HepG2 (cell line): ENCODE measurements around the gene ZNF513. TPM values are rescaled to one million over a fixed set of nuclear protein-coding genes. Genes with fewer than 3 reads are reported as not detected.

Experiments used
- ATAD3A ChIP-seq: sonication (generic); formaldehyde crosslinking; IDR thresholded peaks from 2 replicates; pipeline ENCODE4 v1.4.0; 2020; ENCODE audit warnings: missing genetic modification reagents
- CAMTA2 ChIP-seq: sonication (generic); formaldehyde crosslinking; IDR thresholded peaks from 2 replicates; pipeline ENCODE4 v1.4.0; 2020; ENCODE audit warnings: mild to moderate bottlenecking, missing genetic modification reagents, borderline replicate concordance
- CEBPB ChIP-seq: IDR thresholded peaks from 2 replicates; pipeline ENCODE4 v1.6.1; 2011; ENCODE audit warnings: low read depth, low read length, improper control_type of control experiment, borderline replicate concordance
- FOXM1 ChIP-seq: sonication (generic); formaldehyde crosslinking; IDR thresholded peaks from 2 replicates; pipeline ENCODE4 v1.5.0; 2020; ENCODE audit warnings: missing genetic modification reagents
- KAT8 ChIP-seq: IDR thresholded peaks from 2 replicates; pipeline ENCODE4 v1.6.1; 2016; ENCODE audit warnings: missing genetic modification reagents, missing compliant biosample characterization
- MXD4 ChIP-seq: IDR thresholded peaks from 2 replicates; pipeline ENCODE4 v1.6.1; 2016; ENCODE audit warnings: mild to moderate bottlenecking, missing biosample characterization, missing genetic modification reagents
- NR2C2 ChIP-seq: sonication (generic); formaldehyde crosslinking; IDR thresholded peaks from 2 replicates; pipeline ENCODE4 v1.4.0; 2020; ENCODE audit warnings: missing genetic modification reagents, mild to moderate bottlenecking, moderate library complexity, borderline replicate concordance
- POGZ ChIP-seq: sonication (generic); formaldehyde crosslinking; IDR thresholded peaks from 2 replicates; pipeline ENCODE4 v1.4.0; 2020; ENCODE audit warnings: mild to moderate bottlenecking, missing genetic modification reagents
- TBX3 ChIP-seq: fragments of 450-650 bp; IDR thresholded peaks from 2 replicates; pipeline ENCODE4 v1.6.1; 2017; ENCODE audit warnings: antibody characterized with exemption, mild to moderate bottlenecking, inconsistent platforms, borderline replicate concordance
- ZBTB38 ChIP-seq: sonication (generic); formaldehyde crosslinking; IDR thresholded peaks from 2 replicates; pipeline ENCODE4 v1.5.1; 2020; ENCODE audit warnings: mild to moderate bottlenecking, missing genetic modification reagents
- ZKSCAN5 ChIP-seq: sonication (generic); formaldehyde crosslinking; IDR thresholded peaks from 2 replicates; pipeline ENCODE4 v1.5.1; 2020; ENCODE audit warnings: mild to moderate bottlenecking, missing genetic modification reagents
- ZNF33B ChIP-seq: sonication (generic); formaldehyde crosslinking; IDR thresholded peaks from 2 replicates; pipeline ENCODE4 v1.5.1; 2020; ENCODE audit warnings: mild to moderate bottlenecking, missing genetic modification reagents
- ZNF460 ChIP-seq: sonication (generic); formaldehyde crosslinking; IDR thresholded peaks from 2 replicates; pipeline ENCODE4 v1.5.1; 2020; ENCODE audit warnings: missing genetic modification reagents, mild to moderate bottlenecking, borderline replicate concordance
- ZNF724P ChIP-seq: sonication (generic); formaldehyde crosslinking; IDR thresholded peaks from 2 replicates; pipeline ENCODE4 v1.8.0; 2022; ENCODE audit warnings: missing genetic modification reagents, borderline replicate concordance
- ZNF768 ChIP-seq: sonication (generic); formaldehyde crosslinking; IDR thresholded peaks from 2 replicates; pipeline ENCODE4 v1.4.0; 2020; ENCODE audit warnings: missing genetic modification reagents
- ZSCAN29 ChIP-seq: sonication (generic); formaldehyde crosslinking; conservative IDR thresholded peaks from 2 replicates; pipeline ENCODE4 v1.4.0; 2020; ENCODE audit warnings: mild to moderate bottlenecking, missing genetic modification reagents
- ZSCAN31 ChIP-seq: sonication (generic); formaldehyde crosslinking; IDR thresholded peaks from 2 replicates; pipeline ENCODE4 v1.5.0; 2020; ENCODE audit warnings: low read depth, mild to moderate bottlenecking, missing genetic modification reagents
- ZZZ3 ChIP-seq: sonication (generic); formaldehyde crosslinking; IDR thresholded peaks from 2 replicates; pipeline ENCODE4 v1.4.0; 2020; ENCODE audit warnings: missing genetic modification reagents, mild to moderate bottlenecking, borderline replicate concordance
- polyA plus RNA-seq, 8 experiments: library from polyadenylated mRNA; depleted of rRNA in 3 of 8; stranded (reverse) in 7 of 8; unstranded in 1 of 8; fragments of >200 nt; fragmentation: Illumina TruSeq in 4 of 8; extraction: Trizol in 4 of 8; gene quantifications; 2 replicates each; pipeline versions ENCODE4 v1.2.1 to v1.2.3, GENCODE V29; 2011 to 2016; ENCODE audit warnings: low read depth in 4 of 8, missing spikeins in 1 of 8, mixed read lengths in 1 of 8; ENCODE audit not compliant: insufficient read depth in 1 of 8
- total RNA-seq, 5 experiments: library from RNA; depleted of rRNA; stranded (reverse); fragments of >200 nt; fragmentation: Illumina TruSeq; extraction: Trizol; gene quantifications; 2 replicates each; pipeline ENCODE4 v1.2.3, GENCODE V29; 2016; ENCODE audit warnings: low read depth in 1 of 5
- TF ChIP-seq, protein P1 (sequence below): sonication (generic); formaldehyde crosslinking; IDR thresholded peaks from 2 replicates; pipeline ENCODE4 v1.5.1; 2020; ENCODE audit warnings: missing genetic modification reagents, mild to moderate bottlenecking, borderline replicate concordance
- TF ChIP-seq, protein P2 (sequence below): sonication (generic); formaldehyde crosslinking; IDR thresholded peaks from 2 replicates; pipeline ENCODE4 v1.5.0; 2020; ENCODE audit warnings: mild to moderate bottlenecking, missing genetic modification reagents, borderline replicate concordance
- TF ChIP-seq, protein P3 (sequence below): sonication (generic); formaldehyde crosslinking; IDR thresholded peaks from 2 replicates; pipeline ENCODE4 v1.5.0; 2020; ENCODE audit warnings: mild to moderate bottlenecking, missing genetic modification reagents
- TF ChIP-seq, protein P4 (sequence below): sonication (generic); formaldehyde crosslinking; IDR thresholded peaks from 2 replicates; pipeline ENCODE4 v1.8.0; 2022; ENCODE audit warnings: missing genetic modification reagents, mild to moderate bottlenecking, inconsistent platforms, borderline replicate concordance

ZNF513 gene
- total and polyA plus RNA-seq, 2 of the 13 experiments (the other 11 are each of a cell fraction or from before 2014, with no cell fraction given), result 4.9 to 6.3 TPM

DNA sequence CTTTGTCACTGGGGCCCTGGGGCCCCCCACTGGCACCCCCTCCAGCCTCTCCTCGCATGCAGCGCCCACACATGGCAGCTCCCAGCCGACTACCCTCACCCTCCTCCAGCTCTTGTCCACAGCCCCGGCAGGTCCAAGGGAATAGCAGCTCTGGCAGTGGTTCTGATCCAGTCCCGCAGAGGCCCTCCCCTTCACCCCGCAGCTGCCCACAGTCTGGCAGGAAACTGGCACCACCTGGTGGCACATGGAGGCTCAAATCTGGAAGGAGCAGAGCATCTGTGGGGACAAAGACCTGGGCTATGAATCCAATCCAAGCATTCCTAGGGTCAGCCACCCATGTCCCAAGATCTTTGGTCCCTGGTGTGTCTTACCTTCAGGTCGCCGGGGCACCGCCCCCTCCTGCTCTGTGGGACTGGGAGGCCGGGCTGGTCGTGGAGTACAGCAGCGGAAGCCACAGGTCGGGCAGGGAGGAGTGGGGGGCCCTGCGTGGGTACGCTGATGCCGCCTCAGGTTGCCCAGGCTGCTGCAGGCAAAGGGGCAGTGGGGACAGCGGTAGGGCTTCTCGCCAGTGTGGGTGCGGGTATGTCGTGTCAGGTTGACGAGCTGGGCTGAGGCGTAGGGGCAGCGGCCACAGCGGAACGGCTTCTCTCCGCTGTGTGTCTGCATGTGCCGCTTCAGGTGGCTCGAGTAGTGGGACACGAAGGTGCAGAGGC is 2.3 kb downstream of the ZNF513 start (continued):
- TF ChIP-seq, protein P1, sequence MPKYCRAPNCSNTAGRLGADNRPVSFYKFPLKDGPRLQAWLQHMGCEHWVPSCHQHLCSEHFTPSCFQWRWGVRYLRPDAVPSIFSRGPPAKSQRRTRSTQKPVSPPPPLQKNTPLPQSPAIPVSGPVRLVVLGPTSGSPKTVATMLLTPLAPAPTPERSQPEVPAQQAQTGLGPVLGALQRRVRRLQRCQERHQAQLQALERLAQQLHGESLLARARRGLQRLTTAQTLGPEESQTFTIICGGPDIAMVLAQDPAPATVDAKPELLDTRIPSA, result no peak
- TF ChIP-seq, protein P2, sequence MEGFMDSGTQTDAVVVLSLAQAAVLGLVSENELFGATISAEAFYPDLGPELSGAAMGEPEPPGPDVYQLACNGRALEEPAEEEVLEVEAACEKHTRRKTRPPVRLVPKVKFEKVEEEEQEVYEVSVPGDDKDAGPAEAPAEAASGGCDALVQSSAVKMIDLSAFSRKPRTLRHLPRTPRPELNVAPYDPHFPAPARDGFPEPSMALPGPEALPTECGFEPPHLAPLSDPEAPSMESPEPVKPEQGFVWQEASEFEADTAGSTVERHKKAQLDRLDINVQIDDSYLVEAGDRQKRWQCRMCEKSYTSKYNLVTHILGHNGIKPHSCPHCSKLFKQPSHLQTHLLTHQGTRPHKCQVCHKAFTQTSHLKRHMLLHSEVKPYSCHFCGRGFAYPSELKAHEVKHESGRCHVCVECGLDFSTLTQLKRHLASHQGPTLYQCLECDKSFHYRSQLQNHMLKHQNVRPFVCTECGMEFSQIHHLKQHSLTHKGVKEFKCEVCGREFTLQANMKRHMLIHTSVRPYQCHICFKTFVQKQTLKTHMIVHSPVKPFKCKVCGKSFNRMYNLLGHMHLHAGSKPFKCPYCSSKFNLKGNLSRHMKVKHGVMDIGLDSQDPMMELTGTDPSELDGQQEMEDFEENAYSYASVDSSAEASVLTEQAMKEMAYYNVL (CRISPR knock-in tag), result 0 out of 2 replicates have a peak, but pooled peaks have one; percentile 26
- TF ChIP-seq ZNF724P (CRISPR knock-in tag) (no peak), NR2C2 (CRISPR knock-in tag) (0 out of 2 replicates have a peak, but pooled peaks have one; percentile 26), ZKSCAN5 (CRISPR knock-in tag) (no peak), KAT8 (no peak), POGZ (CRISPR knock-in tag) (no peak; the same call in 1 of the 2 replicates), ATAD3A (CRISPR knock-in tag) (no peak), ZNF768 (CRISPR knock-in tag) (0 out of 2 replicates have a peak, but pooled peaks have one; percentile 19), ZZZ3 (CRISPR knock-in tag) (no peak), ZSCAN29 (0 out of 2 replicates have a peak, but pooled peaks have one; percentile 31), ZNF33B (no peak), ZNF460 (no peak), CEBPB (no peak), ZSCAN31 (CRISPR knock-in tag) (no peak), ZBTB38 (CRISPR knock-in tag) (peak; percentile 94), TBX3 (no peak), MXD4 (CRISPR knock-in tag) (no peak), FOXM1 (CRISPR knock-in tag) (no peak), CAMTA2 (CRISPR knock-in tag) (no peak)
- TF ChIP-seq, protein P3, sequence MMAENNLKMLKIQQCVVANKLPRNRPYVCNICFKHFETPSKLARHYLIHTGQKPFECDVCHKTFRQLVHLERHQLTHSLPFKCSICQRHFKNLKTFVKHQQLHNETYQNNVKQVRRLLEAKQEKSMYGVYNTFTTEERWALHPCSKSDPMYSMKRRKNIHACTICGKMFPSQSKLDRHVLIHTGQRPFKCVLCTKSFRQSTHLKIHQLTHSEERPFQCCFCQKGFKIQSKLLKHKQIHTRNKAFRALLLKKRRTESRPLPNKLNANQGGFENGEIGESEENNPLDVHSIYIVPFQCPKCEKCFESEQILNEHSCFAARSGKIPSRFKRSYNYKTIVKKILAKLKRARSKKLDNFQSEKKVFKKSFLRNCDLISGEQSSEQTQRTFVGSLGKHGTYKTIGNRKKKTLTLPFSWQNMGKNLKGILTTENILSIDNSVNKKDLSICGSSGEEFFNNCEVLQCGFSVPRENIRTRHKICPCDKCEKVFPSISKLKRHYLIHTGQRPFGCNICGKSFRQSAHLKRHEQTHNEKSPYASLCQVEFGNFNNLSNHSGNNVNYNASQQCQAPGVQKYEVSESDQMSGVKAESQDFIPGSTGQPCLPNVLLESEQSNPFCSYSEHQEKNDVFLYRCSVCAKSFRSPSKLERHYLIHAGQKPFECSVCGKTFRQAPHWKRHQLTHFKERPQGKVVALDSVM (CRISPR knock-in tag), result no peak
- TF ChIP-seq, protein P4, sequence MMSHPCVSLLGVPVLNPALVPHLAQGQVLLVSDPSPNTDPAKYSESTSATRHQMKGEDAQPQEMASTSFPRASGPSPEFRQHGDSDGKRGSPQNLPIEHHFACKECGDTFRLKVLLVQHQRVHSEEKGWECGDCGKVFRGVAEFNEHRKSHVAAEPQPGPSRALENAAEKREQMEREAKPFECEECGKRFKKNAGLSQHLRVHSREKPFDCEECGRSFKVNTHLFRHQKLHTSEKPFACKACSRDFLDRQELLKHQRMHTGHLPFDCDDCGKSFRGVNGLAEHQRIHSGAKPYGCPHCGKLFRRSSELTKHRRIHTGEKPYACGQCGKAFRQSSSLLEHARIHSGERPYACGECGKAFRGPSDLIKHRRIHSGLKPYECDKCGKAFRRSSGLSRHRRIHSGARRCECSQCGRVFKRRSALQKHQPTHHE (CRISPR knock-in tag), result no peak
